ENCODE measurements around the gene SH3BP5. TPM values are rescaled to one million over a fixed set of nuclear protein-coding genes. Genes with fewer than 3 reads are reported as not detected.

Gene SH3BP5
- total RNA-seq, 1 donor from 2014 or later, result 110 TPM

- peak overlapping the region; percentile 66 for H3K27ac ChIP-seq
- no peaks in the 10 kb centered on the region for H3K27me3 ChIP-seq
- no peaks in the 10 kb centered on the region for H3K36me3 ChIP-seq
- no peak for TF ChIP-seq CTCF (IDR thresholded peaks at IDR 0.05)
- no peak overlapping the region for H3K4me3 ChIP-seq
- peaks cover 71% of the 10 kb centered on the region for H3K4me1 ChIP-seq
- no peaks in the 10 kb centered on the region for H3K9me3 ChIP-seq
- intact Hi-C loops (cut with DNase I), result no loop called here
- DNase-seq, result no peak
- peak; percentile 79 for ATAC-seq
Observed at GRCh38 chr3:15294929-15295328, 37.5 kb downstream of the SH3BP5 start.

DNA sequence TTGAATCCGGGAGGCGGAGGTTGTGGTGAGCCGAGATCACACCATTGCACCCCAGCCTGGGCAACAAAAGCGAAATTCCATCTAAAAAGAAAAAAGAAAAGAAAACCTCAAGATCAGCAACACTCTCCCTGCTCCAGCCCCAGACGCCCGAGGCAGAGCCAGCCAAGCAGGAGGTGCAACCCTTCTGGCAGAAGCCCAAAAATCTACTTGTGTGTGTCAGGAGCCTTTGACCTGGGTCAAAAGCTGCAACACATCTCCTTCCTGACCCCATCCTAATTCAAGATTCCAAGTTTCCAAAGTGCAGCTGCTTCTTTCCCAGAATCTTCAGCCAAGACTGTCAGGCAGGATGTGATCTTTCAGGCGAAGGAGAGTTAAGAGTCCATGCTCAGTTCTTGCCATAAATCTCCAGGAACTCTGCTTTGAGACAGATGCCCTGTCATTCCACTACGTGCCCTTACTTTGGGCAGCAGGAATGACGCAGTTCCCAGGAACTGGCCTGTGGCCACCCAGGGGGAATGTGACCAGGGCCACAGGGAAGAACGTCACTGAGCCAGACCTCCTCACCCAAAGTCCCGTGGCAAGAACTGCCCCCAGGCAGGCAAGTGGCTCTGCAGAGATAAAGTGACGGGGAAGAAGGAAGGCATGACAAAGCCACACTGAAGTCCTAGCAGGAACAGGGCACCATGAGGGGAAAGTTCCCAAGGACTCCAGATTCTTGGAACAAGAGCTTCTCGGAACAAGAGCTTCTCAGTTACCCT is 39.4 kb downstream of the SH3BP5 start:
- H3K4me1 ChIP-seq, result peaks cover 79% of the 10 kb centered on the region
- no peak overlapping the region for H3K4me3 ChIP-seq
- no peaks in the 10 kb centered on the region for H3K9me3 ChIP-seq
- intact Hi-C loops (cut with DNase I), result no loop called here
- peak; percentile 12 for ATAC-seq
- DNase-seq, result peak; percentile 71
- no peak for TF ChIP-seq CTCF (IDR thresholded peaks at IDR 0.05)
- H3K36me3 ChIP-seq, result no peaks in the 10 kb centered on the region
- H3K27me3 ChIP-seq, result no peaks in the 10 kb centered on the region
- peak overlapping the region; percentile 59 for H3K27ac ChIP-seq

DNA sequence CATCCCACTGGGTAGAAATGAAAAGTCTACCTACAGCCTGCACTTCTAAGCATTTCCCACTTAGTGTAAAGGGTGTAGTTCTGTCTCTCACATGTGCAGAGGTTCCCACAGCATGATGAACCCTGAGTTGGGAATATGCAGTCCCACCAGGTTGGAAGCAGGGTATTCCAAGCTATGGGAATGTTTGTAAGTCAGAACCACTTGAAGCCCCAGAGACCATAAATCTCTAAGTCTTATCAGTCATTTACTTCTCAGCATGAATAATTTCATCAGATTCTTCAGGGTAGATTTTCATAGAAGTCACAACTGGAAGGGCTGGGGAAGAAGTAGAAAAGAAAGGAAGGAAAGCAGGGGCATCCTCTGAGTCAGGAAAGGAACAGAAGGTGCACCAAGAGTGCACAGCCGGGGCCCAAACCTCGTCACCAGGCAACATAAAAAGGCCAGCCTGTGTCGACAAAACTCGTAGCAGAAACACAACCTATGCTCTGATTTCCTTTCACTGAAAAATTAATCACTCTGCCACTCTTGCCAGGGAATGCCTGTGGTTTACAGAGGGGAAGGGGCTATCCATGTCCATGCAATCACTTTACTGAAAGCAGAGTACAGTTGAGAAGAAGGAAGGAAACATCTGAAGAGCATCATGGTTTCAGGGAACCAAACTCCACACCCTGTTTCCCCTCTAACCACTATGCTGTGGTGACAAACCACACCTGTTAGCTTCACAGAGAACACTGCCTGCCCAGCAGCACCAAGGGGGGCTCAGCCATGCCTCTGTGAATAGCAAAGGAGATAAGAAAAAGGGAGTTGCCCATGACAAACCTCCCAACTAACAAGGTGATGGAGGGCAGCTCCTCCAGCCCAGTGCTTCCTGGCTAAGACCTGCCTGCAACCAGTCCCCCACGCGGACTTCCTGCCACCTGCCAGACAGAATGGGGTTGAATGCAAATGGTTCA is 40.5 kb downstream of the SH3BP5 start:
- intact Hi-C loops (cut with DNase I), result no loop called here
- no peak overlapping the region for H3K4me3 ChIP-seq
- H3K27ac ChIP-seq, result peak overlapping the region; percentile 59
- ATAC-seq (peak; percentile 5), DNase-seq (no peak)
- no peak for TF ChIP-seq CTCF (IDR thresholded peaks at IDR 0.05)
- H3K9me3 ChIP-seq, result no peaks in the 10 kb centered on the region
- peaks cover 80% of the 10 kb centered on the region for H3K4me1 ChIP-seq
- H3K36me3 ChIP-seq, result no peaks in the 10 kb centered on the region
- H3K27me3 ChIP-seq, result no peaks in the 10 kb centered on the region

GRCh38 chr3:15290736-15291135 is 41.6 kb downstream of the SH3BP5 start:
- no peak for DNase-seq
- Histone ChIP-seq H3K36me3 (no peaks in the 10 kb centered on the region), H3K27ac (peak overlapping the region; percentile 59), H3K9me3 (no peaks in the 10 kb centered on the region), H3K4me3 (no peak overlapping the region), H3K4me1 (peaks cover 80% of the 10 kb centered on the region), H3K27me3 (no peaks in the 10 kb centered on the region)
- intact Hi-C loops (cut with DNase I), result no loop called here
- no peak for TF ChIP-seq CTCF (IDR thresholded peaks at IDR 0.05)
- no peak for ATAC-seq

DNA sequence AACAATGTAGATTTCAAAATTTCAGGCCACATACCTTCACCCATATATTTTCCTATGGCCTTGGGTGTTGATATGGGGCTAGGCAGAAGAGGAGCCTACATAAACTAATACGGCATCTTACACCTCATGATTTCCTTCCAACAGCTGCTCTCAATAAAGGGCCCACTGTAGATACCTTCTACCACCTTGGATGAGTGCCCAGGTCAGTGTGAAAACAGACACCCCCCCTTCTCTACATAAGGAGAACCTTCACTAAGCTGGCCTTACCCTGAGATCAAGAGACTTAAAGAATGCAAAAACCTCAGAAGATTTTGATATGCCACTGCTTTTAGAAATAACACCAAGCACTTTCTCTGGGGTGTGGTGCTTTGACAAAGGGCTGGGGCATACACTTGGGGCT is 42.7 kb downstream of the SH3BP5 start:
- H3K4me3 ChIP-seq, result no peak overlapping the region
- H3K9me3 ChIP-seq, result no peaks in the 10 kb centered on the region
- no peaks in the 10 kb centered on the region for H3K27me3 ChIP-seq
- no peaks in the 10 kb centered on the region for H3K36me3 ChIP-seq
- peaks cover 75% of the 10 kb centered on the region for H3K4me1 ChIP-seq
- TF ChIP-seq CTCF (IDR thresholded peaks at IDR 0.05), result no peak
- intact Hi-C loops (cut with DNase I), result no loop called here
- no peak overlapping the region for H3K27ac ChIP-seq
- no peak for DNase-seq
- no peak for ATAC-seq

Measured in upper lobe of right lung (tissue), 1 donor.